NCI-H2029 treated with DMSO at 0.1 percent for 48 hours (cell line): ENCODE results near the gene TPSD1.
"Not testable (repeated sequence)": the region's sequence is repeated elsewhere in the genome, so short reads cannot be mapped to it uniquely, and the experiment has no call there.

Experiments
- DNase-seq: peaks from one replicate; lab custom pipeline; 2025; lab: John Stamatoyannopoulos, UW

TPSD1 gene

GRCh38 chr16:1262846-1263221, 7.0 kb downstream of the TPSD1 start:
- DNase-seq: no peak

- no peak for DNase-seq
These were observed 7.9 kb downstream of the TPSD1 start for GRCh38 chr16:1263591-1264344.

DNA sequence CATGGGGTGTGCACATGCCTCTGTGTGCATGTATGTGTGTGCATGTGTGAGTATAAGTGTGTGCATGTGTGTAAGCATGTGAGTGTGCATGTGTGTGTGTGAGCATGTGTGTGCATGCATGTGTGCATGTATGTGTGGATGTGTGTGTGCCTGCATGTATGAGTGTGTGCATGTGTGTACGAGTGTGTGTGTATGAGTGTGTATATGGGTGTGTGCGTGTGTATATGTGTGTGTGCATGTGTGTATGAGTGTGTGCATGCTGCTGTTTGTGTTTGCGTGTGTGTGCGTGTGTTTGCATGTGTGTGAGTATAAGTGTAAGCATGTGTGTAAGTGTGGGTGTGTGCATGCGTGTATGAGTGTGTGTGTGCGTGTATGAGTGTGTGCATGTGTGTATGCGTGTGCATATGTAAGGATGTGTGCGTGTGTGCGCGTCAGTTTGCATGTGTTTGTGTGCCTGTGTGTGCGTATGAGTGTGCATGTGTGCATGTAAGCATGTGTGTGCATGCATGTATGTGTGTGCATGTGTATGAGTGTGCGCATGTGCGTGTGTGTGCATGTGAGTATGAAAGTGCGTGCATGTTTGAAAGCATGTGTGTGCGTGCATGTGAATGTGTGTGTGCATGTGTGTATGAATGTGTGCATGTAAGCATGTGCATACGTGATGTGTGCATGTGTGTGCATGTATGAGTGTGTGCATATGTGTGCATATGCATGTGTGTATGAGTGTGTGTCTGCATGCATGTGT, 8.6 kb downstream of the TPSD1 start:
- DNase-seq: no peak

DNA sequence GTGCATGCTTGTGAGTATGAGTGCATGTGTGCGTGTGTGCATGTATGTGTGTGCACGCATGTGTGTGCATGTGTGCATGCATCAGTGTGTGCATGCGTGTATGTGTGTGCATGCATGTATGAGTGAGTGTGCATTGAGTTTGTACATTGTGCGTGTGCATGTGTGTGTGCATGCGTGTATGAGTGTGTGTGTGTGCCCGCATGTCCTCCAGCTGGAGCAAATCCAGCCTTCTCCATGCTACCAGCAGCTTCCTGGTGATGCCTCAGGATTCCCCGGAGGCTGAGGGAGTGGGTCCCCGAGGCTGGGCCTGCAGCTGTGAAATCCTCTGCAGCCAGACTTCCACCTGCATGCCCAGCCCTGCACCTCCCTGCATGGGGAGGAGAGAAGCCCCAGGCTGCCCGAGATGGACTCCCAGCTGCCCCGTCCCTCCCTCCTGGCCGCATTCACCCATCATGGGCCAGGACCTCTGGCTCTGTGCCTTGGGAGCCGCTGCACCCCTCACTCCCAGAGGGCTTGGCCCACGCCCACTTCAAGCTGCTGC, 9.3 kb downstream of the TPSD1 start:
- no peak for DNase-seq

GRCh38 chr16:1265826-1266225, 10.0 kb downstream of the TPSD1 start:
- no peak for DNase-seq

DNA sequence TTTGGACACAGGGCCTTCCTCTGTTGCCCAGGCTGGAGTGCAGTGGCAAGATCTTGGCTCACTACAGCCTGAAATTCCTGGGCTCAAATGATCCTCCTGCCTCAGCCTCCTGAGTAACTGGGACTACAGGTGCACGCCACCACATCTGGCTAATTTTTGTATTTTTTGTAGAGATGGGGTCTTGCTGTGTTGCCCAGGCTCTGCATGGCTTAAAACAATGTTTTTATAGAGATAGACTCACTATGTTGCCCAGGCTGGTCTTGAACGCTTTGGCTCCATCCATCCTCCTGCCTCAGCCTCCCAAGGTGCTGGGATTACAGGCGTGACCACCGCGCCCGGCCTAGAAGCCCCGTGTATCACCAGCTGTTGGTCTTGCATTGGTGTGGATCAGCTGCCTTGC, 13.5 kb downstream of the TPSD1 start:
- not testable (repeated sequence) for DNase-seq

DNA sequence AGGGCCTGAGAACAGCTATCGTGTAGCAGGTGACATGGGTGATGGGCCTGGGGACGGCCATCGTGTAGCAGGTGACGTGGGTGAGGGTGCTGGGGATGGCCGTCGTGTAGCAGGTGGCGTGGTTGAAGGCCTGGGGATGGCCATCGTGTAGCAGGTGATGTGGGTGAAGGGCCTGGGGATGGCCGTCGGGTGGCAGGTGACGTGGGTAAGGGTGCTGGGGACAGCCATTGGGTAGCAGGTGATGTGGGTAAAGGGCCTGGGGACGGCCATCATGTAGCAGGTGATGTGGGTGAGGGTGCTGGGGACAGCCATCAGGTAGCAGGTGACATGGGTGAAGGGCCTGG, 15.5 kb downstream of the TPSD1 start:
- no peak for DNase-seq

GRCh38 chr16:1271724-1272413, 16.0 kb downstream of the TPSD1 start:
- peak; percentile 63 for DNase-seq

DNA sequence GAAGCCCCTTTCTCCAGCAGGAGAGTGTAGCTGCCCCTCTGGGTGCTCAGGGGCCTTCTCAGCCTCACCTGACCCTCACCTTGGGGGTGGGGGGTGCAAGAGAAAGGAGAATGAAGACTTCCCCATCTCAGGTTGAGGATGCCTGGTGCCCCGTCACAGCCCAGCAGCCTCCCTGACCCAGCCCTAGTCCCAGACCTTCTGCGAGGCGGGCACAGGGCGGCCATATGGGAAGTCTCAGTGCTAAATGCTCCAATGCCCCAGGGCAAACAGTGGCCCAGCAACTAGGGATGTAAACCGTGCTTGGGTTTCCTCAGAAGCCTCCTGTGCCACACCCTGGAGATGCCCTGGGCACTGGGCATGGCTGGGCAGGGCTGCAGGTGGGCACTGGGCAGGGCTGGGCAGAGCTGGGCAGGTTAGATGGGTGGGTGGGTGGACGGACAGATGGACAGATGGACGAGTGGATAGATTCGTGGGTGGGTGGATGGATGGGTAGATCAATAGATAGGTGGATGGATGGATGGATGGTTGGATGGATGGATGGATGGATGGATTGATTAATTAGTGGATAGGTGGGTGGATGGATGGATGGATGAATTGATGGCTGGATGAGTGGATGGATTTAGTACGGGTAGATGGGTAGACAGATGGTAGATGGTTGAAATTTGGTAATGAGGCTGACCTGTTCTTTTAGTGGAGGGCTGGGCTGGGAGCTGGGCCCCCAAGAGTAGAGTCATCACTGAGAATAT, 16.8 kb downstream of the TPSD1 start:
- DNase-seq: no peak

DNA sequence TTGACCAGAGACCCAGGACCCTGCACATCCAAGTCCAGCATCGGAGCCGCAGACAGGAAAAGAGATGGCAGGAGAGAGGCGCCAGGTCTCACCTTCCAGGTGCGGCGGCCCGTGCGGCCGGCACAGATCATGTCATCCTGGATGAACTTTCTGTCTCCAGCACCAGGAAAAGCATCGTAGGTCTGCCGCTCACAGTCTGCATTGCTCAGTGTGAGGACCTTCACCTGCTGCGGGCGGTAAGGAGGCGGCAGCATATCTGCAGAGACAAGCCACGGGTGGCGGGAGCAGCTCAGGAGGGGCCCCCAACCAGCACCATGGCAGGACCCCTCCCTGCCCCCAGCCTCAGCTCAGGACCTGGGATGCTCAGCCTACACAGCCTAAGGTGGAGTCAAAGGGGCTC, 17.9 kb downstream of the TPSD1 start:
- DNase-seq: no peak

GRCh38 chr16:1274767-1275166, 18.9 kb downstream of the TPSD1 start:
- DNase-seq: no peak

DNA sequence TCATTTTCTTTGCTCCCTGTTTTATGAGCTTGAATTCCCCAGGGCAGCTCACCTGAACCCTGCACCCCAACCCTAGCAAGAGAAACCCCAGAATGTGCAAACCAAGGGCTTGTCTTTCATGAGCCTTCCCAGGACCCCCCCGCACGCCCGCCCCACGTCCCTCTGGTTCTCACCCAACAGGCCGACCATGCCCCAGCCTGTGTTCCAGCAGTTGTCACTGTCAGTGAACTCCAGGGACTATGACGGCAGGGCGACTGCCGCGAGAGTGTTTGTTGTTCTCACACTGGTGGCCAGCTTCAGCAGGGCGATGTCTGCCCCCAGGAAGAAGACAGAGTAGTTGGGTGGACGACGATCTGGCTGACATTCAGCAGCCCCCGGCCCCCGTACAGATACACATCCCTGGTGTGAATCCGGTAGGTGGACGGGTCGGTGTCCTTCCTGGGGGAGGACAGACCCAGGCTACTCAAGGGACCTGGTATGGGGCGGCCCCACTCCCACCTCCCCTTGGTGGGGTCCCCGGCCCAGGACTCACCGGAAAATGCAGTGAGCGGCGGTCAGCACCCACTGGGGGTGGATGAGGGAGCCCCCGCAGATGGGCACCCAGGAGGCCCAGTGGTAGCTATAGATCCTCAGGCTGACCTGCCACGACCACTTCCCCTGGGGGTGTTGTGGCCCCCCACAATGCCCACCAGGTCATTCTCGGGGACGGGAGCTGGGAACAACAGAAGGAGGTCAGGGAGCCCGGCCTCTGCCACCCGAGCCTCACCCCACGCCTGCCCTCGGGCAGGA, 20.1 kb downstream of the TPSD1 start:
- no peak for DNase-seq

DNA sequence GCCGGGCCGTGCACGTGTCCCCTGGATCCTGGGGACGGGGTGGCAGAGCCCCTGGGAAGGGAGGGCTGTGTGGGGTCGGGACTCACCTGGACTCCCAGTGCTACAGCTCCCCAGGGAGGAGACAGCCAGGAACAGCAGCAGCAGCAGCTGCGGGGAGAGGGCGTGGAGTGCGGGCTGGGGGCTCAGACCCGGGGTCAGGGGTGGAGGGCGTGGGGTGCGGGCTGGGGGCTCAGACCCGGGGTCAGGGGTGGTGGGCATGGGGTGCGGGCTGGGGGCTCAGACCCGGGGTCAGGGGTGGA, 20.7 kb downstream of the TPSD1 start:
- no peak for DNase-seq

- no peak for DNase-seq
These were observed 21.3 kb downstream of the TPSD1 start for GRCh38 chr16:1277151-1277598.

- no peak for DNase-seq
These were observed 21.9 kb downstream of the TPSD1 start for GRCh38 chr16:1277617-1278282.

DNA sequence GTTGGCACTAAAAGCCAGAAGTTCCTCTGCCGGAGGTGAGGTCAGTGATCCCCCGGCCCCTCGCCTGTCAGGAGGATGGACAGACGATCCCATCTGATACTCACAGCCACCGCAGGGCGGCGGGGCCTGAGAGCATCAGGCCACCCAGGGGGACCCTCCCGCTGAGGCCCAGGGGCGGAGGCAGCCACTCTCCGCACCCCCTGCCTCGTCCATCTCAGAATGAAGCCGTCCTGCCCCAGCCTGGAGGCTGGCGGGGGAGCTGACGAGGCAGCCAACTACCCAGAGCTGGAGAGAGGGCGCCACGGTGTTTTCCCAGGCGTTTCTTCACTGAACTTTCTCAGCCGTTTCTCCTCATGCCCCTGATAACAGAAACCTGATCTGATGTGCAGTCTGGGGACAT, 22.6 kb downstream of the TPSD1 start:
- DNase-seq: no peak

DNA sequence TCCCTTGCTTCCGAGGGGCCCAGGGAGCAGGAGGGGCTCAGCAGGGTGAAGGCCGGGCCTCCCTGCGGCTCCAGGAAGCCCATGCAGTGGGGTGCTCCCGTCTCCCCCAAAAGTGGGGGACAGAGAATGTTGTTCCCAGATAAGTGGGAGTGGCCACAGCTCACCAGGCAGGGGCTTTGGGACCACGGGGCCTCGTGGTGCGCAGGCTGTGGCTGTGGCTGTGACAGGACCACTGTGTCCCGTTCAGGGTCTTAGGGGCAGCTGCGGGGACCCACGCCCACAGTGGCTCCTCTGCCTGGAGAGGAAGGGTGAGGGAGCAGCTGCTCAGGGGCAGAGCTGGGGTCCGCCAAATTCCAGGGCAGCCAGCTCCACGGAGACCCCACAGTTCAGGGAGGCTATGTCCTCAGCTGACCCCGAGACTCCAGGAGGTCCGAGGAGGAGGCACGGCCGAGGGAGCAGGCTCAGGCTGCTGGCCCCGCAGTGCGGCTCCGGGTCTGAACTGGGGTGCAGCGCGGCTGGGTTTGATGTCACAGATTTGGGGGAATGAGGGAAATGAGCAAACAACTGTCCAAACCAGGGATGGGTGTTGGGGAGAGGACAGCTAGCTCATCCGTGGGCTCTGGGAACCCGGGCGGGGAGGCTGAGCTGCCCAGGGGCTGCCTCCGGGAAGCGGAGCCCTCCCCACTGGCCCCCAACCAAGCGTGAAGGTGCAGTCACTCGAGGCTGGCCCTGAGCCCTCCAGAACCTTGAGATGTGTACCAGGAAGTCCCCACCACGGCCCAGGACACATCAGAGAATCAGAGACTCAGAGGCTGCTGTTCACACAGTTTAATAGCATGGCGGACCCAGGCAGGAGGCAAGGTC, 23.4 kb downstream of the TPSD1 start:
- DNase-seq: no peak

- DNase-seq: no peak
These were observed 24.2 kb downstream of the TPSD1 start for GRCh38 chr16:1279945-1280589.

- DNase-seq: no peak
These were observed 24.9 kb downstream of the TPSD1 start for GRCh38 chr16:1280783-1281182.
